Caki2 (cell line): ENCODE data around the gene E2F7. TPM values are rescaled to one million over a fixed set of nuclear protein-coding genes. Genes with fewer than 3 reads are reported as not detected.
A peak's percentile ranks its signal among the peaks of the same experiment; 100 is the strongest.

Experiments used
- DNase-seq: peaks from one replicate; pipeline ENCODE4 v3.0.0-alpha.2; 2015; ENCODE audit warnings: low read depth
- in situ Hi-C: cut with HindIII; loops from 2 replicates; pipeline ENCODE4 v1.10.0; 2016; ENCODE audit warnings: low sequenced_read_pairs, low pct_unique_long_range_greater_than_20kb, mixed read lengths
- total RNA-seq: library from RNA; depleted of rRNA; stranded (reverse); fragments of >200 nt; shearing (Covaris generic); gene quantifications from 2 replicates; pipeline ENCODE4 v1.2.3, GENCODE V29; 2014; ENCODE audit warnings: low replicate concordance

Gene E2F7
- total RNA-seq, 1 experiment from 2014 or later, result 4.7 TPM

DNA sequence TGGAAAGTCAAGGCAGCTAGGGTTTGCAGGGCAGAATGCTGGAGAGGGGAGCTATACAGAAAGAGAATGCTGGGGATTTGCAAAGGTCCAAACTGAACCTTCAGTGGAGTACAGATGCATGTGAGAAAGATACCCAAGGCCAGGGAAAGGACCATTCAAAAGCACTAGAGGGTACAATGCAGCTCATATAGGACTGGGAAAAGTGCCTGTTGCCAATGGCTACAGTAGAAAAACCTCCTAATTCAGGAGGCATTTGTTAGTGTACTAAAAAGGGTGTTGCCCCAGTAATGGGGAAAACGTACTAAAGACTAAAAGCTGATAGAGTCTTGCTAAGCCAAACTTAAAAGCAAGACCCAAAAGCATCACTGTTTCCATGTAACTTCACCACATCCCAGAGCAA, 30.1 kb downstream of the E2F7 start:
- in situ Hi-C loops, result no loop called here
- no peak for DNase-seq

DNA sequence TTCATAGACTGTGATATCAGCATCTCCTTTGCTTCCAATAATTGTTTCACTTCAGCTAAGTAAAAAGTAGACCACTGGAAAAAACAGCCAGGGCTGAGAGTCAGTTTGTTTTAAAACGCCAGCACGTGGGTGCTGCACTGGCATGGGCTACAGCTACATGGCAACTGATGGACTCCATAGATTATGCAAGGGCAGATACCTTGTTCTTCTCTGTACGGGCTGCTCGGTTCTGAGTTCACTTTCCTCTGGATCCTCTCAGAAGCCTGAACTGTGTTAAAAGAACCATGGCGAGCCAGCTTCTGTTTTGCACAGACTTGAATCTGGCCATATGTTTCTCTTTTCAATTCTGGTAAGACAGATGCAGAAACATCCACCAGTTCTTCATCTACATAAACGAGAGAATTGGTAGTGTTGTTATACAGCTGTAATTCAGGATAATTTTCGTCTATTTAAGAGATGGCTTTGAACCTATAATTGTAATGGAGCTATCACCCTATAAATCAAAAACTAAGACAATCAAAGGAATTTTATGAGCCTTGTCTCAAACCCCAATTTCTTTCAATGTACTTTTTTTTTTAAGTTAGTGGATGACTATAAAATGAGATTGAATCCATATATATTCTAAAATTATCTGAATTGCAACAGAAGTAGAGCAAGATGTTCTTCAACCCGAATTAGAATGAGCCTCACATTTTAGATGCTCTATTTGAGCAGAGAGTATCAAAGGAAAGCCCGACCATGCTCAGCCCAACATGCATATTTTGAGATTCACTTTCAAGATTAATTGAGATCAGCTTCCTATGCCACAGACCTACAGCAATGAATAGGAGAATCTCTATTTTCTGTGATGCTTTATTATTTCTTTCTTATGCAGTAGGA, 31.5 kb downstream of the E2F7 start:
- in situ Hi-C loops, result no loop called here

DNA sequence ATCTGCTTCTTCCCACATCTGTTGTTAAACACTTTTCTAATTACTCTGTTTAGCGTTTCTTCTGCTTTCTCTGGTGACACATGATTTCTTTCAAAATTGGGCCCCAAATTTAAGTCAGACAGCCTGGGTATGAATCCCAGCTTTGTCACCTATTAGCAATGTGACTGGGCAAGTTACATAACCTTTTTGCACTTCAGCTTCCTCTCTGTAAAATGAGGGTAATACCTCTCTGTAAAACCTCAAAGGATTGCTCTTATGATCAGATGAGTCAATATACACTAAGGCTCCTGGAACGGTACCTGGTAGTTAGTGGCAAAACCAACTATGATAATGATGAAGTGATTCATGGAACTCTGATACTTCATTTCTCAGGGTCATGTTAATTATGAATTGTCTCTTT, 33.0 kb downstream of the E2F7 start:
- in situ Hi-C loops, result no loop called here

More for the DNA sequence above, 31.5 kb downstream of the E2F7 start:
- no peak for DNase-seq

DNA sequence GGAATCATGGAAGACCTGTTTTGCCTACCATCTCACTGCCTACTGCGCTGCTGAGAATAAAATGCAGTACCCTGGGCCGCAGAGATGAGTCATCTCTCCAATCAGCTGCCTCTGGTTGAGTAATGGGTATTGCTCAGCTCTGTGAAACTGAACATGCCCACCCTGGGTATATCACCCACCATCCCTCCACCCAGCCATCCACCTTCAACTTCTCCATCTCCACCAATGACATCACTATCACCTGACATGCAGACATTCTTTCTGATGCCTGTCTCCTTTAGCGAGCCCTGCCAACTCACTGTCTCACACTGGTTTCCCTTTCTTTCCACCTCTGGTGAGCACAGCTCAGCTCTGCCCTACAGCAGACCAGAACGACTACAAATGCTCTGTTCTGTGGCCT, 33.6 kb downstream of the E2F7 start:
- DNase-seq, result no peak
- in situ Hi-C loops, result no loop called here

More for the DNA sequence above, 33.0 kb downstream of the E2F7 start:
- no peak for DNase-seq

DNA sequence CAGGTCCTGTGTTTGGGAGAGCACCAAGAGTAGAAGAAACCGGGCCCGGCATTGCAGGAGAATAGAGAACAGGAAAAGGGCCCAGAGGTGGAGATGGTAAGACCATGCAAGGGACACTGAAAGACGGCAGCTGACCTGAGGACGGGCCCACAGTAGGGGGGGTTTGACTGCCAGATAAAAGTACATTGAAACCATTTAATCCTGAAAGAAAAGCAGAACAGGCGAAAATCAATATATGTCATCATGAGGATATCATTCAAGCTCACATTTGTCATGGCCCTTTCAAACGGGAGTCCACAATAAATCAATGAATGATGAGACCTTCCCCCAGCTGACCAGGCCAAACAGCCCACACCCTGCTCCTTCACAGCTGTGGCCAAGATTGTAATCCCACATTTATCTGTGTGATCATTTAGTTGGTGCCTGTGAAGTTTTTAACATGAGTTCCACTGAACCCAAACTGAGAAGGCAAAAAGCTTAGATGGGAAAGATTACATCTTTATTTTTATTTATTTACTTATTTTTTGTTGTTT, 39.5 kb downstream of the E2F7 start:
- in situ Hi-C loops, result no loop called here

DNA sequence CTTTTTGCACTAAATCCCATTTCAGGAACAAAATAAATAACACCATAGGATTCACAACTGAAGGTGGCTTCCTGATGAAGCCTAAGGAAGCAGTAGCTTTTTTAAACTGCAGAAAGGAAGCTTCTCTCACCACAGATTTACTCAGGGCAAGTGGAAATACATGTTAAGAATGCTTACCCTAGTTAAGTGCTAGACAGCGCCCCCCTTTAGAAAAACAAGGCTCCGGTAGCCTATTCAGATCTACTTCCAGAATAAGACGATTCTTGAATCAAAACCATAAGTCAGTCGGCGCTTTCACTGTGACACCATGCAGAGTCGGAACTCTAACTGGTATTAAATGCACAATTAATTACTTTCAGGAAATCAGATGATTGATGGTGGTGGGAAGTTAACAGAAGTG, 41.9 kb downstream of the E2F7 start:
- in situ Hi-C loops, result no loop called here
- no peak for DNase-seq

More for the DNA sequence above, 39.5 kb downstream of the E2F7 start:
- no peak for DNase-seq

DNA sequence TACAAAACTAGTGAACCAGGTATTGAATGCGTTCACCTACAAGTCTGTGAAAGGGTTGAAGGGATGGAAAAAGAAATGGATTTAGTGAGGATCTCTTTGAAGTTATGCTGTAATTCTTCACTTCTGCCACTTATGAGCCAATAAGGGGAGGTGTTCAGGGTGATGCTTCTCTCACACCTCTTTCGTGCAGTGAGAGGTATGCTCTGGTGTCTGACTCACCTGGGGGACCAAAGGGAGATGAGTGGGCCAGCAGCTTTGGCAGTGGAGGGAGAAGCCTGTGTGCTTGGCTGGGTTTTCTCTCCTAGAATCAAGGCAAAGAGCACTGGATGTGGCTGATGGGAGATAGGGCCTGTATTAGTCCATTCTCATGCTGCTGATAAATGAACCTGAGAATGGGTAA, 45.4 kb downstream of the E2F7 start:
- in situ Hi-C loops, result no loop called here
- no peak for DNase-seq

DNA sequence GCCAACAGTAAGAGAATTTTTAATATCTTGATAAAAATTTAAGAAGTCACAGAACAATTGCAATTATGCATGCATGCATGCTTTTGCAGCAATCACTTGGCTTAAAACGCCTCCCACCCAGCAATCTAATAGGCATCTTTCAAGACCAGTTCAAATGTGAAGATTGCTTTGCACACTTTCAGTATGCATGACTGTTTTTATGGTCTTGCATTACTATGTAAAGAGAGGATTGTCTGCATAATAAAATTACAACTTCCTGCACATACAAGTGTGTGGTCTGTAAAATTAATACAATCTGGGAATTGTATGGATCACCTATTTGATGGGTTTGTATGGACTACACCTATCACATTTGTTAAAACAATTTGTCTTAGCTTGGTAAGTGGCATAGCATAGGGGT, 48.8 kb downstream of the E2F7 start:
- in situ Hi-C loops, result no loop called here
- DNase-seq, result no peak

DNA sequence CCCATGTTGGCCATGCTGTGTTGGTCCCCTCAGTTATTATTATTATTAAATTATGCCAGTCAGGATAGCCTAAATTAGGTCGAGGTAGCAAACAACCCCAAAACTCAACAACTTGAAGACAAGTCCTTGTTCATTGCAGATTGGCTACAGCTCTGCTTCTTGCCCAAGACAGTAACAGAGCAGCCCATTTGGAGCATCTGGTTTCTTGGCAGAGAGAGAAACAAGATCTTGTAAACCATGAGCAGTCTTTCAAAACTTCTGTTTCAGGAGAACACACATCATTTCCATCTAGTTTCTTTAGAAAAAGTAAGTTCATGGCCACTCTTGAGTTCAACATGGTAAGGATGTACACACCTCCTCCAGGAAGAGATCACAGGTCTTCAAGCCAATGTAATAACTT, 52.3 kb downstream of the E2F7 start:
- no peak for DNase-seq
- in situ Hi-C loops, result no loop called here

DNA sequence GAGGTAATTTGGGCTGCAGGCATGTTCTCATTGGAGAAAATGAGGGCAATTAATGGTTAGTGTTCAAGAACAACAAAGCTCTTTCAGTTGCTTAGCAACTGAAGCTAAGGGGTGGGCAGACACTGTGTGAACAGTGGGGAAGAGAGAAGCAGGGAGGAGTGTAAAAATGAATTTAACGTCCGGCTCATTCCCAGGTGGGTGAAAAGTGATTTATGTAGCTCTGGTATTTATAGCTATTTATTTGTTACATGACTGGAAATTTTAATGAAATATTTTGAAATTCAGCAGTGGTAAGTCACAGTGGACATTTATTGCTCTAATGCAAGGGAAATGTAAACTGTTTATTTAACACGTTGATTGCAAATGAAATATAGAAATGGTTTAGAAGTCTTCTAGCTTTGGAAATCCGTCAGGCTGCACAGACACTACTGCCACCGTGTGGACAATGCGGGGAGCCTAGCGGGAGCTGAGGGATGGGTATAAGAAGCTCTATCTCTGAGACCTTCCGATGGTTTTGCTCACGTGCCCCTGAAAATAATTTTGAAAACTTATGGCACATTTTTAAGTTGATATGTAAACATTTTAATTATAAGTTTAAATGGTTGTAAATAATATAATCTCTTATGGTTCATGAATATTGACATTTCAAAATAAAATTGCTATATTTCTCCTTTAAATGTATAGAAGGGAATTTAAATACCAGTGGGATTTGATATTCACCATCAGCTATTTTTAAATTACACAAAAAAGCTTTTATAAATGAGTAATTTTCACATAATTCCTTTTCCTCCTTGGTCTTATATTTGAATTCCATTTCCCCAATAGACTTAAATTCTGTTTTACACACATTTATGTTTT, 54.4 kb downstream of the E2F7 start:
- DNase-seq, result peak; percentile 46
- in situ Hi-C loops, result no loop called here

DNA sequence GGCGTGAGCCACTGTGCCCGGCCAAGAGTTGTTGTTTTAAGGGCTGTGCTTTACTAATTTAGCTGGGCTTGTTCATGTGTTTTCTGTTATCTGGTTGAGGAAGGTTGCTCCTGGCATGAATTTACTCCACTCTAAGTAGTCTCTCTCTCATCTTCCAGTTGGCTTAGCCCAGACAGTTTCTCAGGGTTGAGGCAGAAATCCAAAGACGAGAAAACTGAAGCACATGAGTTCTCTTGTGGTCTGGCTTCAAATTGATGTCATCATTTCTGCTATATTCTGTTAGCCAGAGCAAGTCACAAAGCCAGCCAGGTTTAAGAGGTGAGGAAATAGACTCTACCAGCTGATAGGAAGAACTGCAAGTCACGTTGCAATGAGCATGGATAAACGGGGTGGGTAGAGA, 57.9 kb downstream of the E2F7 start:
- in situ Hi-C loops, result no loop called here
- DNase-seq, result no peak

DNA sequence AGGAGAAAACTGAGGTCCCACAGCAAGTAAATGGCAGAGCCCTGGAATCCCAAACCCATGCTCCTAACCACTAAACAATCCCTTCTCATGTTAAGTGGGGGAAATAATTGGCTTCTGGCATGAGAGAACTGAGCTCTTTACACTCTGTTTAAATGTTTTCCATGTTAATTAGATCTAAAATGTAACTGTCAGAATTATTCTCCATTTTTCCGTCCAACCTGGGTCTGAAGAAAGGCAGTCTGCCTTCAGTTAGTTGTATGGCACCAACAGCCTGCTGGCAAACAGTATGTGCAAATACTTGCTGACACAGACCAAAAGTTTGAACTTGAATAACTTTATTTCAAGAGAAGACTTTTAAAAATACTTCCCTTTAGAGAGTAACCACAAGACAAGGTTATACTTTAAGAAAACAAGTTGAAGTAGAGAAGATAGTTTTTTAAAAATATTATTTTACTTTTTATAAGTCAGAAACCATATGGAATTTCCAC, 59.7 kb downstream of the E2F7 start:
- in situ Hi-C loops, result no loop called here
- no peak for DNase-seq

DNA sequence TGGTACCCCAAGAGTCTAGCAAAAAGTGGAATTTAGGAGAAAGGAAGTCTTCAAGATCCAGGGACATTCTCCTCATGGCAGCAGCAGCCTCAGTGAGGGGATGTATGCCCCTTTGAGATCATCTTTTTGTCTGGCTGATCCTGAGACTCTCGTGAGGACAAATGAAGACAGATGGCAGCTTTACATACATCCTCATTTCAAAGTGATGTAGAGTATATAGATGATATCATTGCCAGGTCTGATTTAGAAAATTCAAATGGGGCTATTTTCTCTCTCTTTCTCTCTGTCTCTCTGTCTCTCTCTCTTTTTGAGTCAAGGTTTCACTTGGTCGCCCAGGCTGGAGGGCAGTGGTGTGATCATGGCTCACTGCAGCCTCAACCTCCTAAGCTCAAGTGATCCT, 61.5 kb downstream of the E2F7 start:
- DNase-seq, result no peak
- in situ Hi-C loops, result no loop called here

DNA sequence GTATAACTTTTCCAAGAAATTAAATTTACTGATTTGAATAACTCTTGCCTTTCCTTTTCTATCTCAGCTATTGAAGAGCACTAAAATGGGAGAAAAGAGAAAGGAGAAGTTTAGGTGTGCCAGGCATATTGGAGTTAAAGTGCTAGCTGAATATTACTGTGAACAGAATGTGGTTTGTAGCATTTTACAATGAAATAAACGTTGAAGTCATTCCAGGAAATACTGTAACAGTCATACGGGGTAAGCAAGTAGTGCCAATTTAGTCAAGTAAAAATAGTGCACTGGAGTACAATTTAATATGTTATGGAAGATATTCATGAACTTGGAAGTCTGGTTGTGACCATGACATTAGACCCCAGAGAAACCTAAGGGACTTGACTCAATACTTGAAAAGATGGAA, 62.1 kb downstream of the E2F7 start:
- in situ Hi-C loops, result no loop called here
- no peak for DNase-seq

DNA sequence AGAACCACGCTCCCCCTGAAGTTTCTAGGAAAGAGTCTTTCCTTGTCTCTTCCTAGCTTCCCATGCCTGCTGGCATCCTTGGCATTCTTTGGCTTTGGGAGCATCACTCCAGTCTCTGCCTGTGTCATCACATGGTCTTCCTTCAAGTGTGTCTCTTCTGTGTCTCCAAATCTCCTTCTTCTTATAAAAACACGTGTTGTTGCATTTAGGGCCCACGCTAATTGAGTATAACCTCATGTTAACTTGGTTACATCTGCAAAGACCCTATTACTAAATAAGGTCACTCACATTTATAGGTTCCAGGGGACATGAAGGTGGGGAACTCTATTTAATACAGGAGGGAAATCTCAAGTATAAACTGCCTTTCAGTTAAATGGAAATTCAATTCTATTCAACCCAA, 63.0 kb downstream of the E2F7 start:
- in situ Hi-C loops, result no loop called here
- DNase-seq, result no peak

DNA sequence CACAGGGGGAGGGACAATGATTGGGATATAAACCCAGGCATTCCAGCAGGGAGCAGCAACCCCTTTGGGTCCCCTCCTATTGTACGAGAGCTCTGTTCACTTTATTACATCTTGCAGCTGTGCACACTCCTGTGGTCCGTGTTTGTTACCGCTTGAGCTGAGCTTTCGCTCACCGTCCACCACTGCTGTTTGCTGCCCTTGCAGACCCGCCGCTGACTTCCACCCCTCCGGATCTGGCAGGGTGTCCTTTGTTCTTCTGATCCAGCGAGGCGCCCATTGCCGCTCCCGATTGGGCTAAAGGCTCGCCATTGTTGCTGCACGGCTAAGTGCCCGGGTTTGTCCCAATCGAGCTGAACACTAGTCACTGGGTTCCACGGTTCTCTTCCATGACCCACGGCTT, 64.1 kb downstream of the E2F7 start:
- in situ Hi-C loops, result no loop called here
- DNase-seq, result no peak

DNA sequence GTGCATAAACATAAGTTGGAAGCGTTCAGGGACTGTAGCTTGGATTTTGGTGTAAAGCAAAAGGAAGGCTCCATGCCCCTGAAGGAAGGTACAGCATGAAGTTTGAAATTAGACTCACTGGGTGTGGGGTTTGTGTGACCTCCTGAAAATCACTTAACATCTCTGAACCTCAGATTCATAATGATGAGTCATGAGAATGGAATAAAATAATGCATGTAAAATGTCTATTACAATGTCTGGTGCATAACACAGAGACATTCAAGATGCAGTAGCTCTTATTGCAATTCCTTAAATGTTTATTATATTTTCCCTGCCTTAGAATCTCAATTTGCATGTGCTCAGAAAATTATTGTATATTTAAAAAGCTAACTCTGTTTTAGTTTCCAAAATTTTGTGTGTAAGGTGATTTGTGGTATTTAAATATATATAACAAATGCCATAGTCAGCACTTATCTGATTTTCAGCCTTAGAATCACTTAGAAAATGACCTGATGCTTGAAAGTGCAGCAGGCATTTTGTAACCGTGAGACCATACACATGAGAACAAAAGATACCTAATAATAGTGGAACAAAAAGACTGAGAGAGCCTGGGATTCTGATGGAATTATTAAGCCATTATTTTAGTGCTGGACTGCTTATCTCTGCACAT, 66.3 kb downstream of the E2F7 start:
- in situ Hi-C loops, result no loop called here
- DNase-seq, result no peak

DNA sequence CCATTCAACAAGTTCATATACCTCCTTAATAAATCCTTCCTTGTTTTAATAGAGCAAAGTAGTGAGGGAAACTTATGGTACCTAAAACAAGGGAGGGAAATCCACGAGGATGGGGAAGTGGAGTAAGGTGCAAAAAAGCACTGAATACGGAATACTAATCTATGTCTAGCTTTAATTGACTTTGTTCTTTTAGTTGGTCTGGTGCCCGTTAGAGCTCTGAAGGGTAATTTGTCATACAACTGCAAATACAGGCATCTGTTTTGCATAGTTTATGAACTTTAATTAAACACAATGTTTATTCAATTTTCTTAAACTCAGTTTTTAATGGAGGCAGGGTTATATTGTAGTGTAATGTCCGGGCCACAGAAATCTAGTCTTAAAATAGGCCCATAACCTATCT, 67.0 kb downstream of the E2F7 start:
- in situ Hi-C loops, result no loop called here
- DNase-seq, result no peak
